Measurements from ENCODE around the gene MRM1.

- no peak for TF ChIP-seq CTCF (IDR thresholded peaks at IDR 0.05)
- no peak for TF ChIP-seq POLR2A (IDR thresholded peaks at IDR 0.05)
These were observed 54.3 kb downstream of the MRM1 start for GRCh38 chr17:36655726-36656125.
